Uterus (tissue), 2 donors: ENCODE measurements around the gene EFHC2.
"Not testable (repeated sequence)": the region's sequence is repeated elsewhere in the genome, so short reads cannot be mapped to it uniquely, and the experiment has no call there.

Experiments
- POLR2A ChIP-seq, 2 donors: fragments of 450-650 bp; IDR thresholded peaks; one replicate each; pipeline ENCODE4 v1.6.1; 2016; ENCODE audit warnings: antibody characterized with exemption in 2 of 2, mild to moderate bottlenecking in 1 of 2, moderate library complexity in 1 of 2
- TF ChIP-seq, protein P1 (sequence below), 4 experiments: fragments of 200-600 bp in 2 of 4; fragments of 450-650 bp in 2 of 4; sonication (generic) in 2 of 4; IDR thresholded peaks; one replicate each; pipeline ENCODE4 v1.5.1; 2016 to 2019; ENCODE audit warnings: antibody characterized with exemption in 4 of 4, mild to moderate bottlenecking in 2 of 4, moderate library complexity in 1 of 4

DNA sequence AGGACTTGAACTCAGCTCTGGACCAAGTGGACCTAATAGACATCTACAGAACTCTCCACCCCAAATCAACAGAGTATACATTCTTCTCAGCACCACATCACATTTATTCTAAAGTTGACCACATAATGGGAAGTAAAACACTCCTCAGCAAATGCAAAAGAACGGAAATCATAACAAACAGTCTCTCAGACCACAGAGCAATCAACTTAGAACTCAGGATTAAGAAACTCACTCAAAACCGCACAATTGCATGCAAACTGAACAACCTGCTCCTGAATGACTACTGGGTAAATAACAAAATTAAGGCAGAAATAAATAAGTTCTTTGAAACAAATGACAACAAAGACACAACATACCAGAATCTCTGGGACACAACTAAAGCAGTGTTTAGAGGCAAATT is 87.7 kb downstream of the EFHC2 start:
- TF ChIP-seq, protein P1, sequence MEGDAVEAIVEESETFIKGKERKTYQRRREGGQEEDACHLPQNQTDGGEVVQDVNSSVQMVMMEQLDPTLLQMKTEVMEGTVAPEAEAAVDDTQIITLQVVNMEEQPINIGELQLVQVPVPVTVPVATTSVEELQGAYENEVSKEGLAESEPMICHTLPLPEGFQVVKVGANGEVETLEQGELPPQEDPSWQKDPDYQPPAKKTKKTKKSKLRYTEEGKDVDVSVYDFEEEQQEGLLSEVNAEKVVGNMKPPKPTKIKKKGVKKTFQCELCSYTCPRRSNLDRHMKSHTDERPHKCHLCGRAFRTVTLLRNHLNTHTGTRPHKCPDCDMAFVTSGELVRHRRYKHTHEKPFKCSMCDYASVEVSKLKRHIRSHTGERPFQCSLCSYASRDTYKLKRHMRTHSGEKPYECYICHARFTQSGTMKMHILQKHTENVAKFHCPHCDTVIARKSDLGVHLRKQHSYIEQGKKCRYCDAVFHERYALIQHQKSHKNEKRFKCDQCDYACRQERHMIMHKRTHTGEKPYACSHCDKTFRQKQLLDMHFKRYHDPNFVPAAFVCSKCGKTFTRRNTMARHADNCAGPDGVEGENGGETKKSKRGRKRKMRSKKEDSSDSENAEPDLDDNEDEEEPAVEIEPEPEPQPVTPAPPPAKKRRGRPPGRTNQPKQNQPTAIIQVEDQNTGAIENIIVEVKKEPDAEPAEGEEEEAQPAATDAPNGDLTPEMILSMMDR (IDR thresholded peaks at IDR 0.05) = not testable (repeated sequence)
- not testable (repeated sequence) for TF ChIP-seq POLR2A (IDR thresholded peaks at IDR 0.05)
